GM18951 (cell line): Measurements from ENCODE around the gene AP3B1.

Source experiments
- POLR2A ChIP-seq: IDR thresholded peaks from 4 replicates; pipeline ENCODE4 v1.6.1; 2011; ENCODE audit warnings: mild to moderate bottlenecking; ENCODE audit not compliant: insufficient read length, insufficient read depth; ENCODE audit errors: extremely low read depth
- in situ Hi-C: fragments of 300-500 bp; cut with MboI; formaldehyde crosslinking; loops from one replicate; pipeline ENCODE4 v1.12.0; 2022; ENCODE audit warnings: low sequenced_read_pairs, mixed read lengths, inconsistent platforms; ENCODE audit not compliant: unreplicated experiment

The AP3B1 gene

GRCh38 chr5:77958642-77959330 is 335.7 kb downstream of the AP3B1 start:
- in situ Hi-C loops: no loop called here
- TF ChIP-seq POLR2A: no peak

- no peak for TF ChIP-seq POLR2A
- in situ Hi-C loops: no loop called here
These were observed 336.5 kb downstream of the AP3B1 start for GRCh38 chr5:77957931-77958521.

GRCh38 chr5:77957516-77957915 is 337.0 kb downstream of the AP3B1 start:
- no peak for TF ChIP-seq POLR2A
- in situ Hi-C loops: no loop called here

GRCh38 chr5:77957081-77957480 is 337.4 kb downstream of the AP3B1 start:
- in situ Hi-C loops: no loop called here
- TF ChIP-seq POLR2A: no peak

- no peak for TF ChIP-seq POLR2A
These were observed 338.9 kb downstream of the AP3B1 start for GRCh38 chr5:77955577-77955976.

GRCh38 chr5:77953374-77953773 is 341.1 kb downstream of the AP3B1 start:
- TF ChIP-seq POLR2A: no peak
- in situ Hi-C loops: no loop called here

More at GRCh38 chr5:77955577-77955976, 338.9 kb downstream of the AP3B1 start:
- in situ Hi-C loops: no loop called here

- in situ Hi-C loops: no loop called here
- TF ChIP-seq POLR2A: no peak
These were observed 341.8 kb downstream of the AP3B1 start for GRCh38 chr5:77952636-77953212.
